GM18909 (cell line): Measurements from ENCODE around the gene SEMA6C.
A peak's percentile ranks its signal among the peaks of the same experiment; 100 is the strongest.

Source experiments
- ATAC-seq: cut with Tn5 transposase; IDR thresholded peaks from one replicate; pipeline ENCODE4 v1.9.1; 2021; ENCODE audit warnings: mild to moderate bottlenecking; ENCODE audit not compliant: unreplicated experiment, poor library complexity

SEMA6C gene

GRCh38 chr1:151159373-151159772 lies 12.9 kb upstream of the SEMA6C start:
- no peak for ATAC-seq

DNA sequence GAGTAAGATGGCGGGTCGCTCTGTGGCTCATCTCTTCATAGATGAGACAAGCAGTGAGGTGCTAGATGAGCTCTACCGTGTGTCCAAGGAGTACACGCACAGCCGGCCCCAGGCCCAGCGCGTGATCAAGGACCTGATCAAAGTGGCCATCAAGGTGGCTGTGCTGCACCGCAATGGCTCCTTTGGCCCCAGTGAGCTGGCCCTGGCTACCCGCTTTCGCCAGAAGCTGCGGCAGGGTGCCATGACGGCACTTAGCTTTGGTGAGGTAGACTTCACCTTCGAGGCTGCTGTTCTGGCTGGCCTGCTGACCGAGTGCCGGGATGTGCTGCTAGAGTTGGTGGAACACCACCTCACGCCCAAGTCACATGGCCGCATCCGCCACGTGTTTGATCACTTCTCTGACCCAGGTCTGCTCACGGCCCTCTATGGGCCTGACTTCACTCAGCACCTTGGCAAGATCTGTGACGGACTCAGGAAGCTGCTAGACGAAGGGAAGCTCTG lies 12.4 kb upstream of the SEMA6C start:
- ATAC-seq: no peak

DNA sequence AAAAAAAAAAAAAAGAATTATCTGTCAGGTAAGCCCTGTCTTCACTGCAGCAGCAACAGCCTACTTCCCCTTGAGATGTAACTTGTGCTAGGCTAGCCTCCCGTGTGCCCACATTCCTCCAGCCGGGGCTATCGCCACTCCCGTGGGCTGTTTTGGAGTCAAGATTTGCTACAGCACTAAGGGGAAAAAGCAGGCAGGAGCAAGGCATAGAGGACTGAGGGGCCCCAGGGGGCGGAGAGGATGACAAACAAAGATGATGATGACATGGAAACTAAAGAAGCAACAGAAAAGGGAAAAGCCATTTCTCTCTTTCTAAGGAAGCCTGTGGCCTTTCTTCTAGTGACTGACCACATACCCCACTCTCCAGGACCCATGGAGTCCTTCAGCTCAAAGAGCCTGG lies 11.9 kb upstream of the SEMA6C start:
- ATAC-seq: no peak

DNA sequence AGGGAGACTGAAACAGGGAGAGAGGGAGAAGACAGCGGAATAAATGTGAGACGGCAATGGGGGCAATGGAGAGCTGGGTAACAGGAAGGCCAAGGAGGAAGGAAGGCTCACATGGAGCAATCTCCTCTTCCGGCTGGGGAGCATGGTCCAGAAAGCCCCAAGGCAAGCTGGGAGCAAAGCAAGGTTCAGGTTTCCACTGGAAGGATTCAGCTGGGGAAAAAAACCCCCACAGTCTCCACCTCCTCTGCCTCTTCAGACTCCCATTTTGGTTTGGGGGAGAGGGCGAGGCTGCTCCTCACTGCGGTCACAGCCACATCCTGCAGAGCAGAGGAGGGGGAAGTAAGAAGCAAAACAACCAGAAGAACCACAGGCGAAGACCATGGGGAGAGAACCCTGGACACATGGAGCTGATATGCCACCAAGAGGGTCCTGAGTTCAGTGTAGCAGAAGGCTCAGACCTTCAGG lies 10.7 kb upstream of the SEMA6C start:
- ATAC-seq: no peak

GRCh38 chr1:151156515-151156819 lies 10.0 kb upstream of the SEMA6C start, which contains the start of gene TNFAIP8L2:
Gene TNFAIP8L2 (plus strand): TSS chr1:151156649. CDS start chr1:151158698, 2,049 bp downstream.
- peak; percentile 75 for ATAC-seq

- ATAC-seq: no peak
Measured at GRCh38 chr1:151147665-151148064, 1.2 kb upstream of the SEMA6C start.

- no peak for ATAC-seq
Measured at GRCh38 chr1:151147132-151147503, 687 bp upstream of the SEMA6C start.

DNA sequence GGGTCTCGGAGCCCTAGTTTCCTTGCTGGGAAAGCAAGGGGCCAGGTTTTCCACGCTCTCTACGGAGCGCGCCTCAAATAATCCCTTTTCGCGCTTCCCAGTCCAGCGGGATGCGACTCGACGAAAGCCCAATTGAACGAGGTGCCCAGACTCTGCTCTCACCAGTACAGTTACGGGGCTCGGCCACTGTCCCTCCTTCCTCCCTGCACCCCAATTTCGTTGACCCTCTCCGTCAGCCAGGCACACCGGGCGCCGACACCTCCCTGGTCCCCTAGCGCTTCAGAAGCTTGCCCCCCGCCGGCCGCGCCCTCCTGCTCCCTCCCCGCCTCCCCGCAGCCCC lies 389 bp downstream of the SEMA6C start:
- no peak for ATAC-seq

- no peak for ATAC-seq
Measured at GRCh38 chr1:151145304-151146071, 943 bp downstream of the SEMA6C start.

- ATAC-seq: no peak
Measured at GRCh38 chr1:151144474-151145303, 1.7 kb downstream of the SEMA6C start.

DNA sequence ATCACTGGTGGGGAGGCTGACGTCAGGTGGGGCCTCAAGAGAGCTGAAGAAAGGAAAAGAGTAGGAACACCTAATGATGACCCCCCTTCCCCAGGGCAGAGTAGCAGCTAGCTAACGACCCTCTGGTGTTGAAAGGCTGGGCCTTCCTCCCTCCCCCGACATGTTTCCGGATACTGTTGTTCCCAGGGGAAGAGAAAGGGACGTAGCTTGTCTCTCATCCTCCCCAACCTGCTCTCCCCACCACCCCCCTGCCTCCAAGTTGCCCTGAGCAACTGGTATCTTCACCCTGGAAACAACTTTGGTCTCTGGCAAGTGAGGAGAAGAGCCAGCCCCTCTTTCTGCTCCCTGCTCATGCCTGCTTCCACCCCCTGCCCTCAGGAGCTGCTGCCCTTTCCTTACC lies 2.4 kb downstream of the SEMA6C start:
- ATAC-seq: no peak

DNA sequence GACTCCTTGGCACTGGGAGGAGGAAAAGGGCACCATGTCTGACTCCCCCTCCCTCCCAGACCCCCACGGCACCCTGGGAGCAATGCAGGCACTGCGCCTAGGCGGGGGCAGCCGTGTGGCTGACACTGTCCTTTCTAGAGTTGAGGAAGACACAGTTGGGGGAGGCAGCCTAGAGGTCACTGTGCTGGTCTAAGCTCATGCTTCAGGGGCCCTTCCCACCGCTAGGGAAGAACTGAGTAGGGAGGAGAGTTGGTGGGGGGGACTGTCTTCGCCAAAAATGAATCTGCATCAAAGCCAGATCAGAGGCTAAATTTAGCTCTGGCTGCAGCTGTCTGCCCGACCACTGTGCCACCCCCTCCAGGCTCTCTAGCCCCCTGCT lies 3.4 kb downstream of the SEMA6C start:
- ATAC-seq: no peak

DNA sequence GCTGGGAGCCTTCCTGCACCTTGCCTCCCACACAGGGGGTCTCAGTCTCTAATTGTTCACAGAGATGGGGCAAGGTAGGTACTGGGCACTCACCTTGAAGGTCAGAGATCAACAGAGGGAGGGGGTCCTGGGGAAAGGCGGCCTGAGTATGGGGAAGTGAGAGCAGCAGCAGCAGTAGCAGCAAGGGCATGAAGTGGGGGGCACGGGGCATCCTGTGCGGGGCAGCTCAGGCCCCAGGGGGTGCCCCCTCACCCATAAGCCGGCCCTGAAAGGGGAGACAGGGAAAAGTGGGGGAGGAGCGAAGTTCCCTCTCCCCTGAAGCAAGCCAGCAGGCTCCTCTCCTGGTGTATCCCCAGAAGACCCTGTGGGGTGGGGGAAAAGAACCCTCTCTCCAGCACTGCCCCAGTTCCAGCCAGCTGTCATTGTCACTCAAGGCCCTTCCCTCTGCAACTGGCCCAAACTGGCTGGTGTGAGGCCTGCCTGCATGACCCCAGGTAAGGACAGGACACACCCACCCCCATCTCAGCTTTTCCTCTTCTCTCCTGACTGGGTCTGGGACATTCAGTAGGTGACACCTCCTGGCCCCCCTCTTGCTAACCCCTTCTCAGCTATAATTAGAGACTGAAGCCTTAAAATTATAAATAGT lies 3.9 kb downstream of the SEMA6C start:
- no peak for ATAC-seq

DNA sequence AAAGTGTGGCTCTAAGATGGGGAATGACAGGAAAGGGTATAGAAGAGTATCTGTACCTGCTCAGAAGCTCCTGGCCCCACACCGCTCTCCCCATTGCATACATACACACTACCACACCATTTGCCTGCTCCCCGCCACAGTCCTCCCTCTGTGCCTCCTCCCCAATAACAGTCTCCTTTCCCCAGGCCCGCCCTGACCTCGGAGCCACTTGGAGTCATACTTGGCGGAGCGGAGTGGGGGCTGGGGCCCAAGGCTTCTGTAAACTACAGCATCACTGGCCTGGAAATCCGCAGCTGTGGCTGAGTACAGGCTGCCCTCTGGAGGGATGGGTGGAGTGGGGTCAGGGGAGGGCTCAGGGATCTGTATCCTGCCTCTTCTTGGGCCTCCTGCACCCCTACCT lies 8.6 kb downstream of the SEMA6C start:
- ATAC-seq: no peak

GRCh38 chr1:151135433-151136385 lies 10.7 kb downstream of the SEMA6C start:
- no peak for ATAC-seq

GRCh38 chr1:151134991-151135390 lies 11.4 kb downstream of the SEMA6C start:
- ATAC-seq: no peak

- ATAC-seq: no peak
Measured at GRCh38 chr1:151134396-151134795, 12.0 kb downstream of the SEMA6C start.

DNA sequence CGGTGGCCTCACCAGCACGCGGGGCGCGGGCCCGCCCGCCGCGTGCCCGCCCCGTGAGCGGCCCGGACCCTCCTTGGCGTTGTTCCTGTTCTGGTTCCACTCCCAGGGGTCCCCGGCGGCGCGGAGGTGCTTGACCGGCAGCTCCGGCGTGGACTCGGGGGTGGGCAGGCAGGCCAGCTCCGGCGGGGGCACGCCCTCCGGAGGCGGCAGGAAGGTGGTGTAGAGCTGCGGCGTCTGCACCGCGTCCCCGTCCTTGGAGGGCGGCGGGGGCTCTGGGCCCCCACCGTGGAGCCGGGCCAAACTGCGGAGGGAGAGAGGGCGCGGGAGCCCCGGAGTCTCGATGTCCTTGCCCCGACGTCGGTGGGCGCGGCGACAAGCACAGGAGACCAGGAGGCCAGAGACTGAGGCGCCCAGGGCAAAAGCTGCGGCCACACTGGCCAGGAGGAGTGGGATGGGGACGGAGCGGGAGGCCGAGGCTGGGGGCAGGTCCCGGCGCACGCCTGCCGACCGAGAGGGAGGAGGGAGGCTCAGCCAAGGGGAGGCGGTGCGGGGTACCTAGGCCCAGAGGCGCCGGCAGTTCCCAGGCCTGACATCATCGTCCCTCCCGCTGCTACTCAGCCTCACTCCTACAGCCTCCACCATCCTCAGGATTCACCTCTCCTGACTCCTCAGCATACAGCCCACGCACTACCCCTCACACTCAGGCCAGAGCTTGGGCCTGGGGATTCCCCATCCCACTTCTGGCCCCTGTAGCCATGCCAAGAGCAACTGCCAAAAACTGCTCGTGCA lies 13.2 kb downstream of the SEMA6C start:
- no peak for ATAC-seq

- ATAC-seq: no peak
Measured at GRCh38 chr1:151132335-151133017, 14.0 kb downstream of the SEMA6C start.
